H1 (cell line): ENCODE measurements around the gene CHPF. TPM values are rescaled to one million over a fixed set of nuclear protein-coding genes. Genes with fewer than 3 reads are reported as not detected.
A peak's percentile ranks its signal among the peaks of the same experiment; 100 is the strongest.

Experiments
- CTCF ChIA-PET: fragments of 300-600 bp; sonication (Branson Sonifier 250); formaldehyde crosslinking; loops from one replicate; lab custom pipeline; 2021; ENCODE audit not compliant: partially characterized antibody; lab: Charles Lee
- POLR2A ChIA-PET: fragments of 300-600 bp; sonication (Branson Sonifier 250); formaldehyde crosslinking; loops from one replicate; lab custom pipeline; 2021; ENCODE audit warnings: inconsistent platforms; ENCODE audit not compliant: partially characterized antibody; lab: Charles Lee
- DNase-seq, 2 experiments: peaks; one replicate each; pipeline versions ENCODE4 v3.0.0 to v3.0.0-alpha.2; 2010 to 2022; ENCODE audit warnings: low spot score in 2 of 2, low read depth in 1 of 2, mixed read lengths in 1 of 2
- FAIRE-seq: peaks from 2 replicates; lab custom pipeline; 2011; peaks lifted over from hg19 to GRCh38; lab: Jason Lieb, UNC
- H2AFZ ChIP-seq: 2 replicates; pipeline ENCODE4 v1.8.1; 2012; ENCODE audit warnings: low read length, inconsistent platforms
- H2AK5ac ChIP-seq: 2 replicates; pipeline ENCODE4 v1.6.1; 2013; ENCODE audit warnings: low read depth, low read length
- H2BK120ac ChIP-seq: replicated peaks from 2 replicates; pipeline ENCODE3; 2013; ENCODE audit warnings: low read depth, low read length, inconsistent platforms
- H2BK12ac ChIP-seq: 2 replicates; pipeline ENCODE4 v1.6.1; 2013; ENCODE audit warnings: low read depth, low read length
- H2BK15ac ChIP-seq: 2 replicates; pipeline ENCODE4 v1.6.1; 2013; ENCODE audit warnings: low read length
- H2BK20ac ChIP-seq: 2 replicates; pipeline ENCODE4 v1.6.1; 2013; ENCODE audit warnings: low read length
- H2BK5ac ChIP-seq: 2 replicates; pipeline ENCODE4 v1.6.1; 2013; ENCODE audit warnings: low read depth, low read length
- H3K14ac ChIP-seq: 2 replicates; pipeline ENCODE4 v1.6.1; 2013; ENCODE audit warnings: inconsistent platforms; ENCODE audit not compliant: insufficient read length
- H3K18ac ChIP-seq: 2 replicates; pipeline ENCODE4 v1.6.1; 2013; ENCODE audit warnings: low read length; ENCODE audit errors: extremely low read depth
- H3K23ac ChIP-seq: 2 replicates; pipeline ENCODE4 v1.6.1; 2013; ENCODE audit warnings: inconsistent platforms; ENCODE audit not compliant: insufficient read length
- H3K23me2 ChIP-seq: 2 replicates; pipeline ENCODE4 v1.6.1; 2013; ENCODE audit warnings: low read depth, low read length
- H3K27ac ChIP-seq: 2 replicates; pipeline ENCODE4 v1.6.1; 2011; ENCODE audit warnings: low read depth, low read length, inconsistent platforms
- H3K27me3 ChIP-seq, 4 experiments: replicated peaks in 1 of 4; 1 replicate in 1 of 4; 2 replicates in 3 of 4; pipeline versions ENCODE4 v1.6.1 to v1.8.1; 2011 to 2013; ENCODE audit warnings: low read length in 3 of 4, mild to moderate bottlenecking in 3 of 4, inconsistent platforms in 2 of 4, mixed read lengths in 2 of 4, moderate library complexity in 1 of 4; ENCODE audit not compliant: control insufficient read depth in 3 of 4, insufficient read depth in 3 of 4; ENCODE audit errors: extremely low read depth in 1 of 4
- H3K36me3 ChIP-seq, 4 experiments: 2 replicates each; pipeline versions ENCODE4 v1.6.1 to v1.8.1; 2011 to 2013; ENCODE audit warnings: mild to moderate bottlenecking in 4 of 4, low read length in 3 of 4, moderate library complexity in 2 of 4, control low read depth in 1 of 4, inconsistent platforms in 1 of 4; ENCODE audit not compliant: insufficient read depth in 4 of 4, control insufficient read depth in 2 of 4
- H3K4ac ChIP-seq: replicated peaks from 2 replicates; pipeline ENCODE3; 2013; ENCODE audit warnings: low read length, low read depth, mixed read lengths, inconsistent platforms; ENCODE audit not compliant: insufficient read length
- H3K4me1 ChIP-seq, 4 experiments: replicated peaks in 1 of 4; 1 replicate in 1 of 4; 2 replicates in 3 of 4; pipeline versions ENCODE4 v1.6.1 to v1.8.1; 2011 to 2013; ENCODE audit warnings: low read length in 3 of 4, inconsistent platforms in 2 of 4, mixed read lengths in 1 of 4; ENCODE audit not compliant: insufficient read depth in 4 of 4, control insufficient read depth in 3 of 4
- H3K4me2 ChIP-seq, 2 experiments: 2 replicates each; pipeline versions ENCODE4 v1.6.1 to v1.8.1; 2011 to 2013; ENCODE audit warnings: low read depth in 2 of 2, low read length in 2 of 2, control low read depth in 1 of 2, inconsistent platforms in 1 of 2, mild to moderate bottlenecking in 1 of 2; ENCODE audit not compliant: insufficient read depth in 1 of 2
- H3K4me3 ChIP-seq, 4 experiments: fragments of 200-600, 300-600 bp in 1 of 4; sonication (generic), shearing (Covaris generic), sonication (Bioruptor Twin) in 1 of 4; 2 replicates each; pipeline versions ENCODE4 v1.5.1 to v1.8.1; 2011 to 2016; ENCODE audit warnings: low read length in 4 of 4, low read depth in 3 of 4, control low read depth in 2 of 4, inconsistent platforms in 2 of 4, mild to moderate bottlenecking in 2 of 4, mixed read lengths in 1 of 4, moderate library complexity in 1 of 4; ENCODE audit not compliant: insufficient read depth in 2 of 4; ENCODE audit errors: extremely low read depth in 1 of 4
- H3K56ac ChIP-seq: replicated peaks from 2 replicates; pipeline ENCODE3; 2013; ENCODE audit warnings: low read depth, mild to moderate bottlenecking, mixed read lengths, low read length, inconsistent platforms; ENCODE audit not compliant: insufficient read length
- H3K79me1 ChIP-seq: 2 replicates; pipeline ENCODE4 v1.6.1; 2013; ENCODE audit warnings: low read depth, low read length, control low read depth
- H3K79me2 ChIP-seq, 2 experiments: 2 replicates each; pipeline versions ENCODE4 v1.6.1 to v1.8.1; 2012 to 2013; ENCODE audit warnings: low read length in 2 of 2, mild to moderate bottlenecking in 2 of 2, inconsistent platforms in 1 of 2; ENCODE audit not compliant: insufficient read depth in 2 of 2, control insufficient read depth in 1 of 2
- H3K9ac ChIP-seq, 4 experiments: replicated peaks in 1 of 4; 1 replicate in 1 of 4; 2 replicates in 3 of 4; pipeline versions ENCODE4 v1.6.1 to v1.8.1; 2011 to 2013; ENCODE audit warnings: low read depth in 3 of 4, low read length in 3 of 4, control low read depth in 2 of 4, mild to moderate bottlenecking in 2 of 4, moderate library complexity in 2 of 4, inconsistent platforms in 1 of 4; ENCODE audit errors: extremely low read depth in 1 of 4
- H3K9me3 ChIP-seq, 2 experiments: 2 replicates each; pipeline versions ENCODE4 v1.6.1 to v1.8.1; 2012 to 2013; ENCODE audit warnings: mild to moderate bottlenecking in 2 of 2, moderate library complexity in 2 of 2, control low read depth in 1 of 2, inconsistent platforms in 1 of 2, low read depth in 1 of 2, low read length in 1 of 2, mixed read lengths in 1 of 2; ENCODE audit not compliant: insufficient read depth in 2 of 2
- H4K20me1 ChIP-seq, 2 experiments: replicated peaks in 1 of 2; 2 replicates each; pipeline versions ENCODE3 to v1.8.1; 2011 to 2013; ENCODE audit warnings: inconsistent platforms in 2 of 2, low read length in 2 of 2, mild to moderate bottlenecking in 1 of 2; ENCODE audit not compliant: insufficient read depth in 2 of 2, control insufficient read depth in 1 of 2
- H4K5ac ChIP-seq: 2 replicates; pipeline ENCODE4 v1.6.1; 2013; ENCODE audit warnings: low read length, low read depth, mixed read lengths, inconsistent platforms; ENCODE audit not compliant: insufficient read length
- H4K8ac ChIP-seq: 2 replicates; pipeline ENCODE4 v1.8.0; 2013; ENCODE audit warnings: mild to moderate bottlenecking, moderate library complexity, low read length, inconsistent platforms; ENCODE audit not compliant: insufficient read depth; ENCODE audit errors: extremely low read depth
- H4K91ac ChIP-seq: replicated peaks from 2 replicates; pipeline ENCODE3; 2013; ENCODE audit warnings: low read length, mixed read lengths, inconsistent platforms; ENCODE audit not compliant: insufficient read length
- CBX5 ChIP-seq: fragments of 300-800, 300-1000 bp; sonication (generic); IDR thresholded peaks from 2 replicates; pipeline ENCODE4 v1.7.1; 2016; ENCODE audit warnings: antibody characterized with exemption, low read length, low read depth
- KDM5A ChIP-seq: fragments of 200-600 bp; IDR thresholded peaks from 2 replicates; pipeline ENCODE4 v1.7.1; 2012; ENCODE audit warnings: mild to moderate bottlenecking, low read length, inconsistent platforms, mixed read lengths
- PHF8 ChIP-seq: fragments of 200-600 bp; sonication (generic); conservative IDR thresholded peaks from 2 replicates; pipeline ENCODE4 v1.7.1; 2012; ENCODE audit warnings: low read depth, mild to moderate bottlenecking, inconsistent platforms, low read length, moderate library complexity
- POLR2A ChIP-seq, 2 experiments: IDR thresholded peaks; 1 replicate in 1 of 2; 2 replicates in 1 of 2; pipeline ENCODE4 v1.6.1; 2011; ENCODE audit warnings: low read depth in 2 of 2, low read length in 2 of 2, mild to moderate bottlenecking in 2 of 2; ENCODE audit errors: control extremely low read depth in 1 of 2
- SIRT6 ChIP-seq: IDR thresholded peaks from one replicate; pipeline ENCODE4 v1.7.1; 2012; ENCODE audit warnings: low read length, inconsistent platforms
- SP1 ChIP-seq: IDR thresholded peaks from 2 replicates; pipeline ENCODE4 v1.6.1; 2011; ENCODE audit warnings: low read depth, low read length
- SP2 ChIP-seq: IDR thresholded peaks from 2 replicates; pipeline ENCODE4 v1.6.1; 2012; ENCODE audit warnings: mild to moderate bottlenecking, low read length, inconsistent platforms
- WGBS, 2 experiments: shearing (Covaris generic) in 1 of 2; methylation state at CpG; one replicate each; pipeline versions ENCODE4 v1.1.6 to v1.1.7; 2013 to 2015; ENCODE audit warnings: low lambda C conversion rate in 2 of 2, mixed read lengths in 2 of 2, inconsistent platforms in 1 of 2, low coverage in 1 of 2, missing lambda C conversion rate in 1 of 2; ENCODE audit not compliant: insufficient replicate concordance in 2 of 2, insufficient coverage in 1 of 2, insufficient read length in 1 of 2; ENCODE audit errors: extremely low coverage in 1 of 2, missing lambda C conversion rate in 1 of 2; 5-methylcytosine and 5-hydroxymethylcytosine counted together
- polyA plus RNA-seq, 7 experiments: library from polyadenylated mRNA; depleted of rRNA in 3 of 7; stranded (reverse) in 5 of 7; unstranded in 2 of 7; fragments of >200 nt in 5 of 7; fragments of 200-250 nt in 2 of 7; gene quantifications; 1 replicate in 5 of 7; 2 replicates in 1 of 7; 4 replicates in 1 of 7; pipeline versions ENCODE4 v1.2.1 to v1.2.3, GENCODE V29; 2011 to 2013; ENCODE audit warnings: missing spikeins in 2 of 7, mixed read lengths in 2 of 7
- total RNA-seq: library from RNA; stranded (reverse); fragmentation: NEBNext Ultra II Directional; extraction: Animal tissue kit (Norgen Biotek cat#: 25700); gene quantifications from 2 replicates; pipeline ENCODE4 v1.2.1, GENCODE V29; 2021

CHPF gene
- total and polyA plus RNA-seq, 2 of the 8 experiments (the other 6 are each of a cell fraction or from before 2014, with no cell fraction given) = 62.9 to 67.3 TPM

DNA sequence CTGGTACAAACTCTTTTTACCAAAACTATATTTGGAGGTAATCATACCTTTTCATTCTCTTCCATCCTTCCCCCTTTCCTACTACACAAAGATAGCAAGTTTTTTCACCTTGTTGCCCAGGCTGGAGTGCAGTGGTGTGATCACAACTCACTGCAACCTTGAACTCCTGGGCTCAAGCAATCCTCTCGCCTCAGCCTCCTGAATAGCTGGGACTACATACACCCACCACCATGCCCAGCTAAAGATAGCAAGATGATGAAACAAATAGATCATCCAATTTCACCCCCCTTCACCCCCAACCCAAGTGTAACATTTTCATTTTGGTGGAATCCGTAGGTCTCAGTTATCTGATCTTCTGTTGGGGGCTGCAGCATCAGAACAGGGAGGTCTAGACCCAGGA lies 49.5 kb upstream of the CHPF start:
- no peak overlapping the region for H4K5ac ChIP-seq
- no peak for DNase-seq
- no peak overlapping the region for H3K27ac ChIP-seq
- H3K18ac ChIP-seq = no peak overlapping the region
- no peak overlapping the region for H2BK5ac ChIP-seq
- H3K9me3 ChIP-seq = no peaks in the 10 kb centered on the region
- no peak overlapping the region for H2BK20ac ChIP-seq
- ChIA-PET POLR2A (interaction anchor here (2.3 to 13.4 kb wide), 3 partner anchors 14 to 30 kb away, joined by 7 to 127 read pairs (median 10); partner anchors contain the start of genes INHA and OBSL1), CTCF (interaction anchor here (0.8 to 14.4 kb wide), 12 partner anchors 9 to 79 kb away, joined by 3 to 143 read pairs (median 4); partner anchors contain the start of genes ASIC4 and OBSL1)
- H2AFZ ChIP-seq = no peak overlapping the region
- no peak overlapping the region for H2AK5ac ChIP-seq
- no peak for FAIRE-seq
- no peak overlapping the region for H3K4ac ChIP-seq
- no peaks in the 10 kb centered on the region; the same call in 1 of the 2 replicates for H3K79me1 ChIP-seq
- H3K4me2 ChIP-seq = no peak overlapping the region
- H3K4me3 ChIP-seq = no peak overlapping the region
- peaks cover 0 to 7% (median 2%) of the 10 kb centered on the region in 4 experiments; a peak in 4 of 7 replicates for H3K4me1 ChIP-seq
- H3K9ac ChIP-seq = no peak overlapping the region
- 0 out of 2 replicates have a peak overlapping the region, but pooled peaks have one; percentile 19 for H2BK15ac ChIP-seq
- H2BK12ac ChIP-seq = no peak overlapping the region
- no peak overlapping the region for H2BK120ac ChIP-seq
- H3K79me2 ChIP-seq = no peaks in the 10 kb centered on the region
- H4K8ac ChIP-seq = no peak overlapping the region
- no peak overlapping the region for H3K56ac ChIP-seq
- TF ChIP-seq SIRT6 = no peak
- TF ChIP-seq KDM5A = no peak
- no peak for TF ChIP-seq SP2
- no peak for TF ChIP-seq SP1
- TF ChIP-seq POLR2A (IDR thresholded peaks at IDR 0.05; ENCODE audit: control extremely low read depth in 1 of 2, low read depth in 2 of 2, low read length in 2 of 2) = no peak
- TF ChIP-seq CBX5 = no peak
- no peak for TF ChIP-seq PHF8
- peaks cover under 1% of the 10 kb centered on the region; the same call in 1 of the 2 replicates for H3K23me2 ChIP-seq
- H3K14ac ChIP-seq = no peak overlapping the region
- 93% methylated on average over 2 of the region's 2 CpGs; no CpG with 5 or more reads in 1 of the 2 experiments for WGBS, 2 experiments
- no peaks in the 10 kb centered on the region for H3K27me3 ChIP-seq
- H3K36me3 ChIP-seq = no peaks in the 10 kb centered on the region
- H3K23ac ChIP-seq = no peak overlapping the region
- no peak overlapping the region for H4K91ac ChIP-seq
- H4K20me1 ChIP-seq = no peaks in the 10 kb centered on the region
